HG03175 (cell line): ENCODE measurements around the gene CALY.

Experiments
- ATAC-seq: cut with Tn5 transposase; IDR thresholded peaks from one replicate; pipeline ENCODE4 v1.9.1; 2021; ENCODE audit warnings: mild to moderate bottlenecking, moderate library complexity; ENCODE audit not compliant: unreplicated experiment

Gene CALY

GRCh38 chr10:133351408-133352318, 15.0 kb upstream of the CALY start:
- no peak for ATAC-seq

GRCh38 chr10:133350950-133351329, 14.2 kb upstream of the CALY start:
- no peak for ATAC-seq

GRCh38 chr10:133350283-133350949, 13.7 kb upstream of the CALY start:
- no peak for ATAC-seq

GRCh38 chr10:133349577-133350011, 12.9 kb upstream of the CALY start:
- no peak for ATAC-seq

- no peak for ATAC-seq
Observed at GRCh38 chr10:133349160-133349568, 12.5 kb upstream of the CALY start.

- no peak for ATAC-seq
Observed at GRCh38 chr10:133347710-133348517, 11.2 kb upstream of the CALY start.

GRCh38 chr10:133346413-133346812, 9.7 kb upstream of the CALY start:
- ATAC-seq, result no peak

- no peak for ATAC-seq
Observed at GRCh38 chr10:133344236-133344635, 7.5 kb upstream of the CALY start.

GRCh38 chr10:133343558-133343957, 6.9 kb upstream of the CALY start:
- ATAC-seq, result no peak

- no peak for ATAC-seq
Observed at GRCh38 chr10:133342942-133343341, 6.2 kb upstream of the CALY start.

- ATAC-seq, result no peak
Observed at GRCh38 chr10:133341983-133342382, 5.3 kb upstream of the CALY start.

- no peak for ATAC-seq
Observed at GRCh38 chr10:133339708-133340380, 3.1 kb upstream of the CALY start.

- no peak for ATAC-seq
Observed at GRCh38 chr10:133338080-133339071, 1.7 kb upstream of the CALY start.

GRCh38 chr10:133337370-133337725, 652 bp upstream of the CALY start:
- no peak for ATAC-seq

- no peak for ATAC-seq
Observed at GRCh38 chr10:133336118-133336576, 549 bp downstream of the CALY start.

GRCh38 chr10:133335246-133336117, 1.2 kb downstream of the CALY start:
- no peak for ATAC-seq

- ATAC-seq, result no peak
Observed at GRCh38 chr10:133334503-133335245, 2.0 kb downstream of the CALY start.
